AG09309 (cell line): ENCODE results near the gene CUL4A.
A peak's percentile ranks its signal among the peaks of the same experiment; 100 is the strongest.

Experiments used
- DNase-seq: peaks from one replicate; pipeline ENCODE4 v3.0.0-alpha.2; 2010; ENCODE audit warnings: low read depth
- H3K4me3 ChIP-seq: 2 replicates; pipeline ENCODE4 v1.5.1; 2011; ENCODE audit warnings: mild to moderate bottlenecking, low read depth, low read length, moderate library complexity; ENCODE audit not compliant: control insufficient read depth
- TF ChIP-seq, protein P1 (sequence below): IDR thresholded peaks from 2 replicates; pipeline ENCODE4 v1.5.1; 2011; ENCODE audit warnings: mild to moderate bottlenecking, low read depth, low read length, inconsistent platforms; ENCODE audit not compliant: insufficient read depth, control insufficient read depth; ENCODE audit errors: missing control alignments

The CUL4A gene

DNA sequence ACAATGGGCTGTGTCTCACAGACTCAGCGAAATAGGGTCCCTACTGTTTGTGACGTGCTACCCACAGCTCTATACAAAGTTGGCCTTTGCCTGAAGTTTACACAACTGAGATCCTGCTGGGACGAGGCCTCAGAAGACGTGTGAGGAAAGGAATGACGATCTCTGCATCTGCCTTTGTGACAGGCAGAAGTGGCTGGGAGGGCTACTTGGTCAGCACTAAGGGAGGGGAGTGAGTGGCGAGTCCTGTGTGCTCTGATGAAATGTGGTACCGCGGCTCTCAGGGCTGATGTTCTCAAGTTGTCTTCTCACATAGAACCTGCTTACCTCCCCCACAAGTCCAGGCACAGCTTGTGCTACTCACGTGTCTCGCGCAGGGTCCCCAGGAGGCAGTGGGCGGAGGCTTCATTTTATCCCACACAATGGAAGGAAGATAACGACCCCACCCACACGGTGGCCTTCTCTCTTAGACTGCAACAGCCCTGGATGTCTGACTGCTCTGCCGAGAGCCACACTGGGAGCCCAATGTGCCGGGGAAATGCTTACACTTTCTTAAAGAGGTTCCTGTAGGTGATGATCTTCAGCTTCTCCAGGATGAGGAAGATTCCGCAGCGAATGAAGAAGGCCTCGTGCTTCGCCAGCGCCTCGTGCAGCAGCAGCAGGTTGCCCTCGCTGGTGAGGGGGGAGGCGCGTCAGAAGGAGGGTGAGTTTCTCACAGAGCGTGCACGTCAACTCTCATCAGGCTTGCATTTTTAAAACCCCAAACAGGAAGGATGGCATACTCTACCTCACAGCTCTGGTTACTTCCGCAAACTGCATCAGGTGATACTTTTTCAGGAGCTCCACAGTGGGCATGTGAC, 29.8 kb upstream of the CUL4A start:
- H3K4me3 ChIP-seq: no peak overlapping the region
- no peak for DNase-seq
- TF ChIP-seq, protein P1, sequence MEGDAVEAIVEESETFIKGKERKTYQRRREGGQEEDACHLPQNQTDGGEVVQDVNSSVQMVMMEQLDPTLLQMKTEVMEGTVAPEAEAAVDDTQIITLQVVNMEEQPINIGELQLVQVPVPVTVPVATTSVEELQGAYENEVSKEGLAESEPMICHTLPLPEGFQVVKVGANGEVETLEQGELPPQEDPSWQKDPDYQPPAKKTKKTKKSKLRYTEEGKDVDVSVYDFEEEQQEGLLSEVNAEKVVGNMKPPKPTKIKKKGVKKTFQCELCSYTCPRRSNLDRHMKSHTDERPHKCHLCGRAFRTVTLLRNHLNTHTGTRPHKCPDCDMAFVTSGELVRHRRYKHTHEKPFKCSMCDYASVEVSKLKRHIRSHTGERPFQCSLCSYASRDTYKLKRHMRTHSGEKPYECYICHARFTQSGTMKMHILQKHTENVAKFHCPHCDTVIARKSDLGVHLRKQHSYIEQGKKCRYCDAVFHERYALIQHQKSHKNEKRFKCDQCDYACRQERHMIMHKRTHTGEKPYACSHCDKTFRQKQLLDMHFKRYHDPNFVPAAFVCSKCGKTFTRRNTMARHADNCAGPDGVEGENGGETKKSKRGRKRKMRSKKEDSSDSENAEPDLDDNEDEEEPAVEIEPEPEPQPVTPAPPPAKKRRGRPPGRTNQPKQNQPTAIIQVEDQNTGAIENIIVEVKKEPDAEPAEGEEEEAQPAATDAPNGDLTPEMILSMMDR: no peak

- DNase-seq: no peak
- TF ChIP-seq, protein P1: no peak
- H3K4me3 ChIP-seq: no peak overlapping the region
Measured at GRCh38 chr13:113182046-113182445, 27.4 kb upstream of the CUL4A start.

GRCh38 chr13:113183450-113184129, 25.8 kb upstream of the CUL4A start:
- H3K4me3 ChIP-seq: no peak overlapping the region
- no peak for DNase-seq
- TF ChIP-seq, protein P1: no peak

- H3K4me3 ChIP-seq: no peak overlapping the region
- TF ChIP-seq, protein P1: no peak
- DNase-seq: no peak
Measured at GRCh38 chr13:113184568-113185440, 24.6 kb upstream of the CUL4A start.

DNA sequence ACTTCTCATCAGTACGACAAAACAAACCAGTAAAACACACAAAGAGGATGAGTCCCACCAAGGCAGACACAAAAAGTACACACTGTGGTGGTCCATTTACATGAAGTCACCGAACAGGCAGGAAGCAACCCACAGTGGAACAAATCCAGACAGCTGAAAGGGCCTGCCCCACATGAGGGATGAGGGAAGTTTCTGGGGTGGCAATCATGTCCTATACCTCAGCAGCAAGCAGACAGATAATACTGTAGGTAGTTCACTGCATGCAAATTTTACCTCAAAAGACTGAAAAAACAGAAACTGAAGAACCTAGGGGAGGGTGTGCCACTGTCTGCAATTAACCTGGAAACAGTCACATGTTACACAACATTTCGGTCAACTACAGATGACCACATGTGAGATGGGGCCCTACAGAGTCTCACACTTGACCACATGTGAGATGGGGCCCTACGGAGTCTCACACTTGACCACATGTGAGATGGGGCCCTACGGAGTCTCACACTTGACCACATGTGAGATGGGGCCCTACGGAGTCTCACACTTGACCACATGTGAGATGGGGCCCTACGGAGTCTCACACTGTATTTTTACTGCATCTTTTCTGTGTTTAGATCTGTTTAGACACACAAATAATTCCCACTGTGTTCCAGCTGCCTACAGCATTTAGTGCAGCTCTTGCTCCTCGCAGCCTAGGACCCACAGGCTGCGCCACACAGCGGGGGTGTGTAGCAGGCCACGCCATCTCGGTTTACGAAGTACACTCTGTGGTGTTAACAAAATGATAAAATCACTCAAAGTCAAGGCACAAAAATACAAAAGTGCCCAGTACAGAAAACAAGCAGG, 23.1 kb upstream of the CUL4A start:
- TF ChIP-seq, protein P1: no peak
- H3K4me3 ChIP-seq: no peak overlapping the region
- DNase-seq: no peak

DNA sequence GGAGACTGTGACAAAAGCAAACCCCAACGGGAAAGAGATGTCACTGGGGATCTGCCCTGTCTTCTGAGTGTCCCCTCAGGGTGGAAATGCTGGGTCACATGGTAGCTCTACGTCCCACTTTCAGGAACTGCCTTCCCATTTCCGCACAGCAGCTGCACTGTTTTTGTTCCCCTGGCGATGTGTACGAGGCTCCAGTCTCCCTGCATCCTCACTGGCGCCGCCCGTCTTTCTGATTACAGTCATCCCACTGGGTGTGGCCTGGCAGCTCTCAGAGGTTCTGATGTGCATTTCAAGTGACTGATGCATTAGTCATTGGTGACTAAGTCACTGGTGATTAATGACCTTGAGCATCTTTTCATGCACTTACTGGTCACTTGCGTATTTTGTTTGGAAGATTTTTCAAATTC, 22.1 kb upstream of the CUL4A start:
- peak; percentile 98 for DNase-seq
- TF ChIP-seq, protein P1: no peak
- no peak overlapping the region for H3K4me3 ChIP-seq
